Transverse colon (tissue), 4 donors: Measurements from ENCODE around the gene PLEKHG4B.

Source experiments
- CTCF ChIP-seq, 5 experiments: fragments of 200-600 bp in 3 of 5; fragments of 450-650 bp in 2 of 5; sonication (generic) in 3 of 5; IDR thresholded peaks; 1 replicate in 2 of 5; 2 replicates in 3 of 5; pipeline ENCODE4 v1.5.1; 2016 to 2017; ENCODE audit warnings: antibody characterized with exemption in 5 of 5, inconsistent platforms in 3 of 5, mild to moderate bottlenecking in 2 of 5, moderate library complexity in 1 of 5
- EP300 ChIP-seq: sonication (generic); formaldehyde crosslinking; IDR thresholded peaks from one replicate; pipeline ENCODE4 v1.6.1; 2017; ENCODE audit warnings: antibody characterized with exemption, low read depth
- POLR2A ChIP-seq: fragments of 450-650 bp; IDR thresholded peaks from one replicate; pipeline ENCODE4 v1.6.1; 2016; ENCODE audit warnings: antibody characterized with exemption, mild to moderate bottlenecking, moderate library complexity
- POLR2AphosphoS5 ChIP-seq, 3 donors: sonication (generic); formaldehyde crosslinking; IDR thresholded peaks; one replicate each; pipeline ENCODE4 v1.6.1; 2016; ENCODE audit warnings: antibody characterized with exemption in 3 of 3

GRCh38 chr5:83029-83428 is 8.9 kb upstream of the PLEKHG4B start:
- TF ChIP-seq POLR2AphosphoS5 (IDR thresholded peaks at IDR 0.05): no peak
- no peak for TF ChIP-seq EP300
- no peak for TF ChIP-seq CTCF (IDR thresholded peaks at IDR 0.05)
- TF ChIP-seq POLR2A: no peak
